ENCODE results near the gene QSOX1.

Gene QSOX1

DNA sequence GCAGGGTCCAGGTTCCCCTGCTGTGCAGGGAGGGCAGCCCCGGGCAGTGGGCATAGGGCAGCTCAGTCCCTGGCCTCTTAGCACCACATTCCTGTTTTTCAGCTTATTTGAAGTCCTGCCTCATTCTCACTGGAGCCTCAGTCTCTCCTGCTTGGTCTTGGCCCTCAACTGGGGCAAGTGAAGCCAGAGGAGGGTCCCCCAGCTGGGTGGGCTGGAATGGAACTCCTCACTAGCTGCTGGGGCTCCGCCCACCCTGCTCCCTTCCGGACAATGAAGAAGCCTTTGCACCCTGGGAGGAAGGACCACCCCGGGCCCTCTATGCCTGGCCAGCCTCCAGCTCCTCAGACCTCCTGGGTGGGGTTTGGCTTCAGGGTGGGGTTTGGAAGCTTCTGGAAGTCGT lies 42.6 kb downstream of the QSOX1 start:
- Histone ChIP-seq H3K4me3 (ENCODE audit: insufficient read depth, low read length, poor library complexity, severe bottlenecking) (no peak overlapping the region), H3K27me3 (ENCODE audit: low read length) (no peaks in the 10 kb centered on the region), H3K4me2 (ENCODE audit: low read depth, low read length, poor library complexity, severe bottlenecking) (no peak overlapping the region), H3K9ac (ENCODE audit: low read length) (no peak overlapping the region), H2AFZ (ENCODE audit: low read depth, low read length, severe bottlenecking) (no peak overlapping the region), H3K79me2 (ENCODE audit: insufficient read depth, low read length) (no peaks in the 10 kb centered on the region), H3K36me3 (ENCODE audit: low read length) (no peaks in the 10 kb centered on the region), H3F3A (ENCODE audit: insufficient read depth) (no peaks in the 10 kb centered on the region), H4K20me1 (ENCODE audit: low read depth, low read length) (no peaks in the 10 kb centered on the region), H3K27ac (ENCODE audit: low read depth, low read length) (no peak overlapping the region), H3K9me3 (ENCODE audit: insufficient read depth, low read length) (no peaks in the 10 kb centered on the region), H3K9me2 (replicated peaks; ENCODE audit: insufficient read depth, low read length) (no peaks in the 10 kb centered on the region)
- TF ChIP-seq EZH2phosphoT487 (conservative IDR thresholded peaks at IDR 0.05; ENCODE audit: low read length): no peak
- TF ChIP-seq, protein P1, sequence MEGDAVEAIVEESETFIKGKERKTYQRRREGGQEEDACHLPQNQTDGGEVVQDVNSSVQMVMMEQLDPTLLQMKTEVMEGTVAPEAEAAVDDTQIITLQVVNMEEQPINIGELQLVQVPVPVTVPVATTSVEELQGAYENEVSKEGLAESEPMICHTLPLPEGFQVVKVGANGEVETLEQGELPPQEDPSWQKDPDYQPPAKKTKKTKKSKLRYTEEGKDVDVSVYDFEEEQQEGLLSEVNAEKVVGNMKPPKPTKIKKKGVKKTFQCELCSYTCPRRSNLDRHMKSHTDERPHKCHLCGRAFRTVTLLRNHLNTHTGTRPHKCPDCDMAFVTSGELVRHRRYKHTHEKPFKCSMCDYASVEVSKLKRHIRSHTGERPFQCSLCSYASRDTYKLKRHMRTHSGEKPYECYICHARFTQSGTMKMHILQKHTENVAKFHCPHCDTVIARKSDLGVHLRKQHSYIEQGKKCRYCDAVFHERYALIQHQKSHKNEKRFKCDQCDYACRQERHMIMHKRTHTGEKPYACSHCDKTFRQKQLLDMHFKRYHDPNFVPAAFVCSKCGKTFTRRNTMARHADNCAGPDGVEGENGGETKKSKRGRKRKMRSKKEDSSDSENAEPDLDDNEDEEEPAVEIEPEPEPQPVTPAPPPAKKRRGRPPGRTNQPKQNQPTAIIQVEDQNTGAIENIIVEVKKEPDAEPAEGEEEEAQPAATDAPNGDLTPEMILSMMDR (IDR thresholded peaks at IDR 0.05; ENCODE audit: insufficient read depth, low read length, poor library complexity, severe bottlenecking): no peak

DNA sequence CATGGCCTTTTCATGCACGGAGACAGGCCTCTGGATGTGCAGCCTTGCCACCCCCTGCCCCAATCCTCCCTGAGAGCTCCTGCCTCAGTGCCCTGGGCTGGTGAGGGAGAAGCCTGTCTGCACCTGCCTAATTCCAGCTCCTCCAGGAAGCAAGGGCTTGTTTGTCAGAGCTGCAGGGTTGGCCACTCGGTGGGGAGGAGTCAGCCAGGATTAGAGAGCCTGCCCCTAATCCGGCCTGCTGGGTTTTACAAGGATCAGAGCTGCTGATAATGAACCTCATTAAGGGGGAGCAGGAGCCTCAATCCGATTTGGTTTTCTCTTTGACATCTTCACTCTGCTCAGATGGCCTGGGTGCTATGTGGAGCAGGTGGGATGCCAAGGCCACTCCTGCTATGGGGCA lies 43.5 kb downstream of the QSOX1 start:
- H3K36me3 ChIP-seq (ENCODE audit: low read length): no peaks in the 10 kb centered on the region
- H2AFZ ChIP-seq (ENCODE audit: low read depth, low read length, severe bottlenecking): no peak overlapping the region
- H4K20me1 ChIP-seq (ENCODE audit: low read depth, low read length): no peaks in the 10 kb centered on the region
- no peaks in the 10 kb centered on the region for H3K27me3 ChIP-seq (ENCODE audit: low read length)
- H3F3A ChIP-seq (ENCODE audit: insufficient read depth): no peaks in the 10 kb centered on the region
- H3K79me2 ChIP-seq (ENCODE audit: insufficient read depth, low read length): no peaks in the 10 kb centered on the region
- TF ChIP-seq, protein P1 (IDR thresholded peaks at IDR 0.05; ENCODE audit: insufficient read depth, low read length, poor library complexity, severe bottlenecking): no peak
- no peak for TF ChIP-seq EZH2phosphoT487 (conservative IDR thresholded peaks at IDR 0.05; ENCODE audit: low read length)
- H3K4me3 ChIP-seq (ENCODE audit: insufficient read depth, low read length, poor library complexity, severe bottlenecking): no peak overlapping the region
- H3K9ac ChIP-seq (ENCODE audit: low read length): no peak overlapping the region
- H3K27ac ChIP-seq (ENCODE audit: low read depth, low read length): no peak overlapping the region
- H3K9me3 ChIP-seq (ENCODE audit: insufficient read depth, low read length): no peaks in the 10 kb centered on the region
- no peaks in the 10 kb centered on the region for H3K9me2 ChIP-seq (replicated peaks; ENCODE audit: insufficient read depth, low read length)
- H3K4me2 ChIP-seq (ENCODE audit: low read depth, low read length, poor library complexity, severe bottlenecking): no peak overlapping the region

DNA sequence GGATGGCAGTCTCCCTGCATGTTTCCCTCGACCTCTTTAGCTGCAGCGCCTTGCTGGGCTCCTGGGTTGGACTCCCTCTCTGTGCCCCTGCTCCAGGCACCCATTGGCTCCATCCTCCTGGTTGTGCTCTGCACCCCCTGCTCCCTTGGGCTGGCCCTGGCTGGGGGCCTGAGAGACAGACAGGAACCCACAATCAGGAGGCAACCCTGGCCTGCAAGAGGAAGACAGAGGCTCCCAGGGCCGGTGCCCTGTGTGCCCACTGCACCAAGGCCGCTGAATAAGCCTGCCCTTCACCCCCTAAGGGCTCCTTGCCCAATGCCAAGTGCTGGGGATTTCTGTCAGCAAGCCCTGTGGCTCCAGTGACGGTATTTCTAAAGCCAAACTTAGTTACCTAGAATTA lies 43.9 kb downstream of the QSOX1 start:
- no peaks in the 10 kb centered on the region for H3K9me3 ChIP-seq (ENCODE audit: insufficient read depth, low read length)
- H3K79me2 ChIP-seq (ENCODE audit: insufficient read depth, low read length): no peaks in the 10 kb centered on the region
- no peak overlapping the region for H3K9ac ChIP-seq (ENCODE audit: low read length)
- H2AFZ ChIP-seq (ENCODE audit: low read depth, low read length, severe bottlenecking): no peak overlapping the region
- no peak overlapping the region for H3K4me2 ChIP-seq (ENCODE audit: low read depth, low read length, poor library complexity, severe bottlenecking)
- no peaks in the 10 kb centered on the region for H3K27me3 ChIP-seq (ENCODE audit: low read length)
- TF ChIP-seq, protein P1 (IDR thresholded peaks at IDR 0.05; ENCODE audit: insufficient read depth, low read length, poor library complexity, severe bottlenecking): no peak
- no peak for TF ChIP-seq EZH2phosphoT487 (conservative IDR thresholded peaks at IDR 0.05; ENCODE audit: low read length)
- H3K4me3 ChIP-seq (ENCODE audit: insufficient read depth, low read length, poor library complexity, severe bottlenecking): no peak overlapping the region
- H3K36me3 ChIP-seq (ENCODE audit: low read length): no peaks in the 10 kb centered on the region
- no peaks in the 10 kb centered on the region for H3F3A ChIP-seq (ENCODE audit: insufficient read depth)
- H3K27ac ChIP-seq (ENCODE audit: low read depth, low read length): no peak overlapping the region
- no peaks in the 10 kb centered on the region for H3K9me2 ChIP-seq (replicated peaks; ENCODE audit: insufficient read depth, low read length)
- H4K20me1 ChIP-seq (ENCODE audit: low read depth, low read length): no peaks in the 10 kb centered on the region

Data from SU-DHL-6 (cell line).